Nephron progenitor cell (in vitro differentiated cells): ENCODE measurements around the gene PDE2A.

ENCODE experiments used
- DNase-seq: peaks from one replicate; pipeline ENCODE4 v3.0.0; 2021
- H3K27ac Mint-ChIP-seq: 2 replicates; pipeline ENCODE4 v1.8.0; 2021; ENCODE audit warnings: mild to moderate bottlenecking, moderate library complexity, mixed read lengths
- H3K27me3 Mint-ChIP-seq: 2 replicates; pipeline ENCODE4 v1.8.0; 2021; ENCODE audit warnings: mild to moderate bottlenecking, low read depth, mixed read lengths; ENCODE audit not compliant: poor library complexity
- H3K36me3 Mint-ChIP-seq: 2 replicates; pipeline ENCODE4 v1.8.0; 2021; ENCODE audit warnings: low read depth, mixed read lengths
- H3K4me1 Mint-ChIP-seq: 2 replicates; pipeline ENCODE4 v1.8.0; 2021; ENCODE audit warnings: mixed read lengths
- H3K4me3 Mint-ChIP-seq: 2 replicates; pipeline ENCODE4 v1.8.0; 2021; ENCODE audit warnings: mild to moderate bottlenecking, moderate library complexity, mixed read lengths
- H3K9me3 Mint-ChIP-seq: 2 replicates; pipeline ENCODE4 v1.8.0; 2021; ENCODE audit warnings: mild to moderate bottlenecking, moderate library complexity, mixed read lengths
- CTCF ChIP-seq: fragments of 200-600 bp; sonication (generic); IDR thresholded peaks from 2 replicates; pipeline ENCODE4 v1.5.0; 2021; ENCODE audit warnings: antibody characterized with exemption

The PDE2A gene

DNA sequence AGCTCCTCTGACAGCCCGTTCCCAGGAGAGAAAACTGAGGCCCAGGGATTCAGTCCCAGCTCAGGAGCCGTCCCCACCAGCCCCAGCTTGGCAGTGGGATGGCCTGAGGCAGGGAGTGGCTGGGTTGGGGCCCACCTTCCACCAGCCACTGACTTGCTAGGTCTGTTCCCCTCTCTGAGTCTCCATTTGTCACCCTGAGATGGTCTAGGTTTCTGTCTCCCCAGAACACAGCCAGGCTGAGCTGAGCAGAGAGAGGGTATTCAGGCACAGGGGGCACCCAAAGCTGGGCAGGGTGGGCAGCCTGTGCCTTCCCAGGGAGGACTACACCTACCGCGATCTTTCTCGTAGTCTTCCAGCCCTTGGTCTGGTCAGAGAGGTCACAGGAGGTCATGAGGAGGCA is 95.7 kb downstream of the PDE2A start:
- Mint-ChIP-seq H3K9me3 (no peaks in the 10 kb centered on the region), H3K36me3 (no peaks in the 10 kb centered on the region), H3K4me3 (no peak overlapping the region), H3K27ac (no peak overlapping the region), H3K4me1 (peaks cover 24% of the 10 kb centered on the region), H3K27me3 (peaks cover 38% of the 10 kb centered on the region)
- TF ChIP-seq CTCF = no peak
- DNase-seq = no peak

DNA sequence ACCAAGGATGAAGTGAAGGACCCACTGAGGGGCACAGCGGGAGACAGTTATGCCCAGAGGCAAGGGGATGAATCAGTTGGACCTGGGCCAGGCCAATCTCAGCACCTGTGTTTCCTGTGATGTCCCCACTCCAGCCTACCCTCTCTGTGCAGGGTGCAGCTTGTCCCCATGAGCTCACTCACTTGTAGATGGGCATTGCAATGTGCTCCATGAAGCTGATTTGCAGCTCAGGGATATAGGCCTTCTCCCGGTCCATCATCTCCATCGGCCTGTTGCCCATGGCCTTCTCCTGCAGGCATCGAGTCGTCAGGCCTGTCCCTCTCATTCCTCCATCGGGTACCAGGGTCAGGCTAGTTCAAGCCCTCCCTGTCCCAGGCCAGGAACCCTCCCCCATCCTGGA is 96.2 kb downstream of the PDE2A start:
- no peaks in the 10 kb centered on the region for H3K9me3 Mint-ChIP-seq
- peaks cover 28% of the 10 kb centered on the region for H3K4me1 Mint-ChIP-seq
- no peaks in the 10 kb centered on the region for H3K36me3 Mint-ChIP-seq
- no peak for DNase-seq
- no peak for TF ChIP-seq CTCF
- no peak overlapping the region for H3K4me3 Mint-ChIP-seq
- H3K27ac Mint-ChIP-seq = no peak overlapping the region
- peaks cover 33% of the 10 kb centered on the region for H3K27me3 Mint-ChIP-seq

DNA sequence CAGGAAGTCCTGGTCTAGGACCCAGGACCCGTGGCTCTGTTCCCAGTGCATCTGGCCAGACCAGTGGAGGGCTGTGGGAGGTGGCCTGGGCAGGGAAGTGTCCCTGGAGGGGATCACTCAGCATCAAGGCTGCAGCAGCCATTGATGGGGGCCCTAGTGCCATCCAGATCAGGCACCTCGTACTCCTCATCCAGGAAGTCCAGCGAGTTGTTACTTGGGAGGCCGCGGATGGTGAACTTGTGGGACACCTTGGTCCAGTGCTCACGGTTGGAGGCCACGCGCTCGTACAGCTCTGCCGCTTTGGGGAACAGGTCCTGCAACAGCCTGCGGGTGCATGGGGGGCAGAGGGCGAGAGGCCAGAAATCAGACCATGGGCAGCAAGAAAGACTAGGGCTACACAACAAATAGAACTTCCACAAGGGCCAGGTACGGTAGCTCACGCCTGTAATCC is 96.9 kb downstream of the PDE2A start:
- DNase-seq = no peak
- no peak overlapping the region for H3K27ac Mint-ChIP-seq
- peaks cover 25% of the 10 kb centered on the region for H3K27me3 Mint-ChIP-seq
- peaks cover 34% of the 10 kb centered on the region for H3K4me1 Mint-ChIP-seq
- TF ChIP-seq CTCF = no peak
- no peaks in the 10 kb centered on the region for H3K36me3 Mint-ChIP-seq
- H3K4me3 Mint-ChIP-seq = no peak overlapping the region
- H3K9me3 Mint-ChIP-seq = no peaks in the 10 kb centered on the region

DNA sequence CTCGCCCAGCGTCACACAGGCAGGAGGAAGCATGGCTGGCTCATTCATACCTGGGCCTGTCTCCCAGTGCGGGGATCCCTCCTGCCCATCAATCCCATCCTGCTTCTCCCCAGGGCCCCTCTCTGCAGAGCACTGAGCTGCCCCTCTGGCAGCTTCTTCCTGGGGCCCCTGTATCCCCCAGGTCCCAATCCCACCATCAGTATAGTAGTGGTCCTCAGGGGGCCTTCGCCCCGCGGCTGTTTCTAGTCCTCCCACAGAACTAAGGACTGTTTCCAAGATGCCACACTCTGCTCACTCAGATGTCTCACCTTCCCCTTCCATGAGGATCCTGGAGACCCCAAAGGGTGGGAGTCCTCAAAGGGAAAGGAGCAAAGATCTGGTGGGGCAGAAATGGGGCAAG is 97.6 kb downstream of the PDE2A start:
- TF ChIP-seq CTCF = no peak
- H3K36me3 Mint-ChIP-seq = no peaks in the 10 kb centered on the region
- no peaks in the 10 kb centered on the region for H3K9me3 Mint-ChIP-seq
- peak overlapping the region; percentile 32 for H3K27ac Mint-ChIP-seq
- peaks cover 39% of the 10 kb centered on the region for H3K4me1 Mint-ChIP-seq
- no peak for DNase-seq
- no peak overlapping the region for H3K4me3 Mint-ChIP-seq
- peaks cover 19% of the 10 kb centered on the region for H3K27me3 Mint-ChIP-seq

GRCh38 chr11:72576243-72576595 is 98.0 kb downstream of the PDE2A start:
- Mint-ChIP-seq H3K36me3 (no peaks in the 10 kb centered on the region), H3K9me3 (no peaks in the 10 kb centered on the region), H3K4me3 (no peak overlapping the region), H3K27ac (no peak overlapping the region), H3K4me1 (peaks cover 43% of the 10 kb centered on the region), H3K27me3 (peaks cover 14% of the 10 kb centered on the region)
- DNase-seq = no peak
- TF ChIP-seq CTCF = no peak

GRCh38 chr11:72575533-72576242 is 98.5 kb downstream of the PDE2A start:
- H3K4me1 Mint-ChIP-seq = peaks cover 43% of the 10 kb centered on the region
- no peaks in the 10 kb centered on the region for H3K9me3 Mint-ChIP-seq
- TF ChIP-seq CTCF = no peak
- DNase-seq = no peak
- no peak overlapping the region for H3K27ac Mint-ChIP-seq
- peaks cover 13% of the 10 kb centered on the region for H3K27me3 Mint-ChIP-seq
- H3K36me3 Mint-ChIP-seq = no peaks in the 10 kb centered on the region
- H3K4me3 Mint-ChIP-seq = no peak overlapping the region
